Measurements from ENCODE around the gene TCF23.

DNA sequence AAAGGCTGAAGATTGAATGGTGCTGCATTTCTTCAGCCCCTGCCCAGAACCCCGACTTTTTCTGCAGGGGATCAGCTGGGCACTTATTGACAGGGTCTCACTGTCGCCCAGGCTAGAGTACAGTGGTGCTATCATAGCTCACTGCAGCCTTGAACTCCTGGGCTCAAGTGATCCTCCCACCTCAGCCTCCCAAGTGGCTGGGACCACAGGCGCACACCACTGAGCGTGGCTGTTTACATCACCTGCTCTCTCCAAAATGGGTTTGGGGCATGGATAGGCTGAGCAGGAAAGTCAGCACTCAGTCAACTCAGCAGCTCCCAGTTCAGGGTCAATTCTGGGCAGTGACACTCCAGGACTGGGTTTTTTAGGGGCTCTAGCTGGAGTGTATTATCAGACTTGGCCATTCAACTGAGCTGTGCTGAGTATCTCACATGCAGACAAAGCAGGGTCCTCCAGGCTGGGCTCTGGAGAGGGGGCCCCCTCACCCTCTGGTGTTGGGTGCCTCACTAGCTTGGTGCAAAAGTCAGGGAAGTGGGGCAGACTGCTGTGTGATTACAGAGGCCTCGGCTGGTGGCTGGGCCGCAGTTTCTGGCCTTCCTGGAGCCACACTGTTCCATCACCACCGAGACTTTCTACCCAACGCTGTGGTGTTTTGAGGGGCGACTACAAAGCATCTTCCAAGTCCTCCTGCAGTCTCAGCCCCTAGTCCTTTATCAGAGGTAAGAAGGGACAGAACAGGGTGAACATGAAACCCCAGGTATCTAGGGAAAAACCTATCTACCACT lies 20.7 kb upstream of the TCF23 start:
- TF ChIP-seq CTCF (IDR thresholded peaks at IDR 0.05) (no peak), NFYB (CRISPR knock-in tag; conservative IDR thresholded peaks at IDR 0.05; ENCODE audit: low read depth) (no peak), FOXJ3 (CRISPR knock-in tag; IDR thresholded peaks at IDR 0.05; ENCODE audit: borderline replicate concordance) (no peak), NR2C2 (CRISPR knock-in tag; IDR thresholded peaks at IDR 0.05) (no peak), ETV6 (CRISPR knock-in tag; IDR thresholded peaks at IDR 0.05) (no peak)
- TF ChIP-seq, protein P1, sequence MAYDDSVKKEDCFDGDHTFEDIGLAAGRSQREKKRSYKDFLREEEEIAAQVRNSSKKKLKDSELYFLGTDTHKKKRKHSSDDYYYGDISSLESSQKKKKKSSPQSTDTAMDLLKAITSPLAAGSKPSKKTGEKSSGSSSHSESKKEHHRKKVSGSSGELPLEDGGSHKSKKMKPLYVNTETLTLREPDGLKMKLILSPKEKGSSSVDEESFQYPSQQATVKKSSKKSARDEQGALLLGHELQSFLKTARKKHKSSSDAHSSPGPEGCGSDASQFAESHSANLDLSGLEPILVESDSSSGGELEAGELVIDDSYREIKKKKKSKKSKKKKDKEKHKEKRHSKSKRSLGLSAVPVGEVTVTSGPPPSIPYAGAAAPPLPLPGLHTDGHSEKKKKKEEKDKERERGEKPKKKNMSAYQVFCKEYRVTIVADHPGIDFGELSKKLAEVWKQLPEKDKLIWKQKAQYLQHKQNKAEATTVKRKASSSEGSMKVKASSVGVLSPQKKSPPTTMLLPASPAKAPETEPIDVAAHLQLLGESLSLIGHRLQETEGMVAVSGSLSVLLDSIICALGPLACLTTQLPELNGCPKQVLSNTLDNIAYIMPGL (CRISPR knock-in tag; IDR thresholded peaks at IDR 0.05) = no peak
- TF ChIP-seq, protein P2, sequence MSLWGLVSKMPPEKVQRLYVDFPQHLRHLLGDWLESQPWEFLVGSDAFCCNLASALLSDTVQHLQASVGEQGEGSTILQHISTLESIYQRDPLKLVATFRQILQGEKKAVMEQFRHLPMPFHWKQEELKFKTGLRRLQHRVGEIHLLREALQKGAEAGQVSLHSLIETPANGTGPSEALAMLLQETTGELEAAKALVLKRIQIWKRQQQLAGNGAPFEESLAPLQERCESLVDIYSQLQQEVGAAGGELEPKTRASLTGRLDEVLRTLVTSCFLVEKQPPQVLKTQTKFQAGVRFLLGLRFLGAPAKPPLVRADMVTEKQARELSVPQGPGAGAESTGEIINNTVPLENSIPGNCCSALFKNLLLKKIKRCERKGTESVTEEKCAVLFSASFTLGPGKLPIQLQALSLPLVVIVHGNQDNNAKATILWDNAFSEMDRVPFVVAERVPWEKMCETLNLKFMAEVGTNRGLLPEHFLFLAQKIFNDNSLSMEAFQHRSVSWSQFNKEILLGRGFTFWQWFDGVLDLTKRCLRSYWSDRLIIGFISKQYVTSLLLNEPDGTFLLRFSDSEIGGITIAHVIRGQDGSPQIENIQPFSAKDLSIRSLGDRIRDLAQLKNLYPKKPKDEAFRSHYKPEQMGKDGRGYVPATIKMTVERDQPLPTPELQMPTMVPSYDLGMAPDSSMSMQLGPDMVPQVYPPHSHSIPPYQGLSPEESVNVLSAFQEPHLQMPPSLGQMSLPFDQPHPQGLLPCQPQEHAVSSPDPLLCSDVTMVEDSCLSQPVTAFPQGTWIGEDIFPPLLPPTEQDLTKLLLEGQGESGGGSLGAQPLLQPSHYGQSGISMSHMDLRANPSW (CRISPR knock-in tag; conservative IDR thresholded peaks at IDR 0.05; ENCODE audit: low read depth) = no peak
